HAP-1 (cell line): ENCODE data around the gene BCR.

Experiments
- DNase-seq, 2 experiments: peaks; one replicate each; pipeline ENCODE4 v3.0.0-alpha.2; 2016 to 2020; ENCODE audit warnings: low spot score in 2 of 2
- H3K27me3 ChIP-seq: fragments of 250-450 bp; sonication (Bioruptor Pico); 2 replicates; pipeline ENCODE4 v1.5.1; 2020; ENCODE audit warnings: low read depth, mild to moderate bottlenecking, moderate library complexity
- H3K36me3 ChIP-seq: fragments of 250-450 bp; sonication (Bioruptor Pico); replicated peaks from 2 replicates; pipeline ENCODE4 v1.5.1; 2020; ENCODE audit warnings: mild to moderate bottlenecking
- H3K4me1 ChIP-seq: fragments of 250-450 bp; sonication (Bioruptor Pico); 2 replicates; pipeline ENCODE4 v1.5.1; 2020; ENCODE audit warnings: mild to moderate bottlenecking
- H3K4me3 ChIP-seq: fragments of 250-450 bp; sonication (Bioruptor Pico); 2 replicates; pipeline ENCODE4 v1.5.1; 2020; ENCODE audit warnings: mild to moderate bottlenecking, moderate library complexity
- H3K9me3 ChIP-seq: fragments of 250-450 bp; sonication (Bioruptor Pico); 2 replicates; pipeline ENCODE4 v1.5.1; 2020; ENCODE audit warnings: mild to moderate bottlenecking, moderate library complexity
- in situ Hi-C: fragments of 300-500 bp; cut with MboI; formaldehyde crosslinking; loops from 3 replicates; pipeline ENCODE4 v1.14.3; 2020; ENCODE audit warnings: low sequenced_read_pairs, inconsistent platforms, mixed read lengths

The BCR gene

DNA sequence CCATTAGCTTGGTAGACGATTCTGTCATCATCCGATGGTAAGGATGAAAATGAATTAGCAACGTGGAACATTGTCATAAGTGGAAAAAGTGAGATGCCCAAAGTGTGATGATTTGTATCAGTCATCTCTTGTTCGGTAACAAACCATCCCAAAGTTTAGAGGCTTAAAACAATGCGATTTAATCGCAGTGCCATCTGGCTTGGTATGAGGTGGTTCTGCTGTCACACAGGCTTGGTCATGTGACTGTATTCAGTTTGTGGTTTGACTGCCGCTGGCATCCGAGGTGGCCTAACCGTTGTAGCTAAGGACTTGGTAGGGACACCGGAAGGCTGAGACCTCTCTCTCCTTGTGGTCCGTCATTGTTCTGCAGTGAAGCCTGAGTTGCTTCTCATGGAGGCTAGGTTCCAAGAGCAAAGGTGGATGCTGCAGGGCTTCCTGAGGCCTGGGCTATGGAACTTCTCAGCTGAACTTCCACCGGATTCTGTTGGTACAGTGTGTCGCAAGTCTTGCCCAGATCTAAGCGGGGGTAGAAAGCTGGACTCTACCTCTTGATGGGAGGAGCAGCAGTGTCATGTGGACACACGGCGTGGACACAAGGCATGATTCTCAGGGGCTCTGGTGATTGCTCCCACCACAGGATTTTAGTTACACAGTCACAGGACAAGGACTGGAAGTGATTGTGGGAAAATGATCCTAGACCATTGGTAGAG lies 36.3 kb downstream of the BCR start:
- Histone ChIP-seq H3K4me3 (no peak overlapping the region), H3K9me3 (no peaks in the 10 kb centered on the region), H3K4me1 (no peaks in the 10 kb centered on the region), H3K36me3 (no peaks in the 10 kb centered on the region), H3K27me3 (no peaks in the 10 kb centered on the region)
- in situ Hi-C loops, result no loop called here
- no peak for DNase-seq

DNA sequence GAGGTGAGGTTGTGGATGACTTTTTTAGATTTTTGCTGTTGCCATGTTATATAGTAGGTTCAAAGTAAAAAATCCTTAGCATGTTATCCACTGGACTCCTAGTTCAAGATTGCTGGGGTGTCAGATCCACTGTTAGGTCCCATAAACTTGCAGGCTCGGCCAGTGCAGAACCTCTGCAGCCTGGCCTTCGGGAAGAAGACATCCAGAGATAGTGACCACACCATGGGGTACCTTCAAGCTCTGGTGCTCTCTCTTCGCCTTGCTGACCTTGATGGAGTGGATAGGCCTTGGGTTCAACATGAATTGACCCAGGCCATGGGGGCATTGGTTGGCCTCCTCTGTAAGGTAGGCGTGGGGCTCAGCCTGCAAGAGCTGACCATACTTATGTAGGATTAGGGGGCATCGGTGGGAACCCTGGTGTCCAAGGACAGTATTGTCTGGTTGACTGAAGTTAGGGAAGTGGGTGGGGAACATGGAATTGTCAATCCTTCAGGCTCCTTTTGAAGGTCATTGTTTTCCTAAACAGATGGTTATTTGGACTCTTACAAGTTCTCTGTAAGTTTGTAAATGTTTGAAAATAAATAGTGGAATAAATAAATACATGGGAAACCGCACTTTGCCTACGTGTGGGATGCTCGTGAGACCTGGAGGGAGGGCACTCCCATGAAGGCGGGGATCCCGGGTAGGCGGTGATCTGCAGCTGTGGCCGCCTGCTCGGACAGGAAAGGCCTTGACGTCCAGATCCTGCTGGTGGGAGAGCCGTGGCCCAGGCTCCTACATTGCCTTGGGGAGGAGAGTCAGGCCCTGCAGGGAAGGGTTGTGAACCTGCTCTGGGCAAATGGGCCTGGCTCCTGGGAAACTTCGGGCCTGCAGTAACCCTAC lies 37.1 kb downstream of the BCR start:
- Histone ChIP-seq H3K27me3 (no peaks in the 10 kb centered on the region), H3K4me1 (no peaks in the 10 kb centered on the region), H3K36me3 (no peaks in the 10 kb centered on the region), H3K9me3 (no peaks in the 10 kb centered on the region), H3K4me3 (no peak overlapping the region)
- in situ Hi-C loops, result no loop called here
- DNase-seq, result no peak

DNA sequence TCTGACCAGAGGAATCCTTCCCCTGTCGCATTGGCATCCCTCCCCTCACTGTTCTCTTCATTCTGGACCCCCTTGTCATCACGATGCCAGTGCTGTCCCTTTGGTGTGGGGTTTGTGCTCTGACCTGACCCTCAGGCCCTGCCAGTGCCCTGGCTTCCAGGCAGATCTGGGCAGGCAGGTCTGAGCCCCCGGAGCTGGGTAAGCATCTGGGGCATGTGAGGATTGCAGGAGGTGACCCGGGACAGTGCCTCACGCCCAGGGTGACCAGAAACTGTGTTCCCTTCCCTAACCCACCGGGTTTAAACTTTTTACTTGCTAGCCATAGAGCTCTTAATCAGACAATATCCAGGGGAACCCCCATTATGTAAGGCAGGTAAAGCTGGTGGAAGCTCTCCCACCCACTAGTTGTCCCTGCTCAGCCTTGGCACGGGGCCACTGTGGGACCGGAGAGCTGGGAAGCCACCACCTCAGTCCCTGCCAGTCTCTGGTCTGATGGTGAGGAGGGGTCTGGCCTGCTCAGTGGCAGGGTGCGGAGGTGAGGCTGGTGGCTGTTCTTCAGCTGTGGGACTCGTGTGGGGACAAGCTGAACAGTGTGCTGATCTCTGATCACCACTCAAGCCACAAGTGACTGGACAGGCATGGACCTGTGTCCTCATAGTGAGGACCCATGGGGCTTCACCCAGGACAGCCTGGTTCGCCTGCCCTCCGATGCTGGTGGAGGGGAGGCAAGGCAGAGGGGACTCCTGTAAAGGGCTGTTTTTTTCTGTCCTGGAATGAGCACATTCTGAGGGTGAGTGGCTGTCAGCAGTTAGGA lies 38.0 kb downstream of the BCR start:
- no peak overlapping the region for H3K4me3 ChIP-seq

DNA sequence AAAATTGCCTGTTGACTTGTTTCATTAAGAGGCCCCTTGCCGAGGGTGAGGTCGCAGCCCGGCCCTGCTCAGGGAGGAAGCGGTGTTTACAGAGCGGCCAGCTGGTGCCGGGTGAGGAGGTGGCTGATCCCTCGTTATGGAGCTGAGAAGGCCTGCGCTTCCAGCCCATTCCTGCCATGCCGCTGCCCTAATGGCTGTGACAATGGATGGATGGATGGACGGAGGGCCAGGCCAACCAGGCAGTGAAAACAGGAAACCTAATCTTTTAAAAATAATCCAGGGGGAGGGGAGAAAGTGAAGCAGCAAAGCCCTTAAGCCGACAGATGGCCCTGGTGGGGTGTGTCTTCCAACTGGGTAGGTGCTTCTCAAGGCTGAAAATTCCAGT lies 38.5 kb downstream of the BCR start:
- in situ Hi-C loops, result no loop called here
- Histone ChIP-seq H3K4me1 (no peaks in the 10 kb centered on the region), H3K9me3 (no peaks in the 10 kb centered on the region), H3K36me3 (no peaks in the 10 kb centered on the region), H3K4me3 (no peak overlapping the region), H3K27me3 (no peaks in the 10 kb centered on the region)
- DNase-seq, result peak in 1 of 2 experiments; percentile 39

More for the DNA sequence above, 38.0 kb downstream of the BCR start:
- no peaks in the 10 kb centered on the region for H3K27me3 ChIP-seq
- no peaks in the 10 kb centered on the region for H3K4me1 ChIP-seq
- in situ Hi-C loops, result no loop called here
- no peaks in the 10 kb centered on the region for H3K36me3 ChIP-seq
- DNase-seq, result no peak
- no peaks in the 10 kb centered on the region for H3K9me3 ChIP-seq

GRCh38 chr22:23219317-23219716 lies 39.0 kb downstream of the BCR start:
- no peak for DNase-seq
- Histone ChIP-seq H3K9me3 (no peaks in the 10 kb centered on the region), H3K4me3 (no peak overlapping the region), H3K36me3 (no peaks in the 10 kb centered on the region), H3K27me3 (no peaks in the 10 kb centered on the region), H3K4me1 (no peaks in the 10 kb centered on the region)
- in situ Hi-C loops, result no loop called here

DNA sequence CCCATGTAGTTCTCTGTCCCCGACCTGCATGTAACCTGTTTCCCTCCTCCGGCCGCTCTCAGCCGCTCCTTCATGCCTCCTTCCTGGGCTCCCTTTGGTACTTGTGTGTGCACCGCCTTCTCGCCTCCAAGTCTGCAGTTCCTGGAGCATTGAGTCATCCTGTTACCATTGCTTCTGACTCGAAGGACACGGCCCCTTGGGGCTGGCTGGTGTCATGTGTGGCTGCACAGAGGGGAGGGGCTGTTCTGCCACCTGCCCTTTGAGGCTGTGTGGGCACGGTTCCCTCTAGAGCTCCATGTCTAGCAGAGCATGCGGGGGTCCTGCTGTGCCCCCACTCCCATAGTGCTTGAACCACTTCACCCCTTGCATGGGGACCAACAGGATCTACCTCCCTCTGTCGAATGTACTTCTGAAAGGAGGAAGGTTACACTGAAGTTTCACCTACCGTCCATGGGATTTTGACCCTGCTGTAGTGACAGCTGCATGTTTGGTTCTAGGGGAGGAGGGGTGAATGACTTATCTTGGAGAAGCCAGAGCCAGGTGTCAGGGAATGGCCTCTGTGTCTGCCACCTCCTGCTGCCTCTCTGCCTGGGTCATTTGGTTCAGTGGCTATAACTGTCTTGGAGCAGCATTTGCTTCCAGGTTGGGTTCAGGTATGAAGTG lies 39.6 kb downstream of the BCR start:
- no peak for DNase-seq
- Histone ChIP-seq H3K4me1 (no peaks in the 10 kb centered on the region), H3K4me3 (no peak overlapping the region), H3K9me3 (no peaks in the 10 kb centered on the region), H3K27me3 (no peaks in the 10 kb centered on the region), H3K36me3 (no peaks in the 10 kb centered on the region)
- in situ Hi-C loops, result no loop called here

DNA sequence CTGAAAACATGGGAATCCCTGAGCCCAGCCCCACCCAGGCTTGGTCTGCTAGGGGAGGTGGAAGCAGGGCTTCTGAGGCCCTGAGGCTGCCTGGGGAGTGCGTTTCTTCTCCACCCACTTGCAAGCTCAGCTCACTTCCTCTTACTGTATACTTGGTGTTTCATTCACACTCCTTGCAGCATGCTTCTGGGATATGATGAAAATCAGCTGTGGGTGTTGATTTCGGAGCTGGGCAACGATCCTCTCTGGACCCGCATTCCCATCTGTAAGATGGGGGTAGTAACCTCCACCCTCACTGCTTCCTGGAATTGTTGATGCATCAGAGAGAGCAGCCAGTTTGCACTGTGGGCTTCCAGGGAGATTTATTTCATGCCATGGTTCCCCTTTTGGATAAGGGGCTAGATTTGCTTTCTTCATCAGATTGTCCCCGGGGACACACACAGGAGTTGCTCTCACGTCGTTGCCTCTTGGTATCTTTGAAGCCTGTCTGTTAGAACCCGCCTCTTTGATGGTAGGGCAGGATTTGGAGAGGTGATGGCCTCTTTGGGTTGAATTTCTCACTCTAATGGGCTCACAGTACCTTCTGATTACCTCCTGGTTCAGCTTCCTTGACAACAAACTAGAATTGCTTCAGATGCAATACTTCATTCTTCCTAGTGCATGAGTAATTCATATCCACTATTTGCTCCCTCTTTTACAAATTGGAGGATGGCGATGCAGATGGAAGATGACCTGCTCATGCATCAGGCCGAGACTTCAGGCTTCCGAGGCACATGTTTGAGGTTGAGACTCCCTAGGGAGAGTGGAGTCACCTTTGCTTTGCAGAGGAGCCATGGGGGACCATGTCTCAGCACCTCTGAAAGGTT lies 40.4 kb downstream of the BCR start:
- H3K4me1 ChIP-seq, result no peaks in the 10 kb centered on the region
- H3K27me3 ChIP-seq, result no peaks in the 10 kb centered on the region
- H3K9me3 ChIP-seq, result no peaks in the 10 kb centered on the region
- in situ Hi-C loops, result no loop called here
- DNase-seq, result no peak
- no peaks in the 10 kb centered on the region for H3K36me3 ChIP-seq
- H3K4me3 ChIP-seq, result no peak overlapping the region

DNA sequence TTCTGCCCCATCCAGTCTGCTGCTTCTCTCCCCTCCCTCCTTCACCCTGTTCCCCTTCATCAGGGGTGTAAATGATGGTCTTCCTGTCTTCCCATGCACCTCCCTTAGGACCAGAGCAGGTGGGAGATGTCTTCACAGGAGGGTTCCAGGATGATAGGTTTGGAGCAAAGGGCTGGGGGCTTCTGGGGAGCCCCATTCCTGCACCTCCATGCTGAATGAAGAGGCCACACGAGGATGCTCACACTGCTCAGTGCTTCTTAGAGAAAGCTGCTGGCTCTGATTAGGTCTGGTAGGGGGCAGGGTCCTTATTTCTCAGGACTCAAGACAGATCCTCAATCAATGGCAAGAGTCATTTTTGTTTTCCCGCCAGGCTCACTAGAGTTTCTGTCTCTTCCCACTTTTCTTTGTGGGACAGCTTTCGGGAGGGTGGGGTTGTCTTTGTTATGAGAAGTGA lies 41.1 kb downstream of the BCR start:
- Histone ChIP-seq H3K4me3 (no peak overlapping the region), H3K36me3 (no peaks in the 10 kb centered on the region), H3K27me3 (no peaks in the 10 kb centered on the region), H3K9me3 (no peaks in the 10 kb centered on the region), H3K4me1 (no peaks in the 10 kb centered on the region)
- in situ Hi-C loops, result no loop called here
- no peak for DNase-seq

- no peaks in the 10 kb centered on the region for H3K27me3 ChIP-seq
- in situ Hi-C loops, result no loop called here
- no peak overlapping the region for H3K4me3 ChIP-seq
- no peaks in the 10 kb centered on the region for H3K9me3 ChIP-seq
- H3K36me3 ChIP-seq, result no peaks in the 10 kb centered on the region
- H3K4me1 ChIP-seq, result no peaks in the 10 kb centered on the region
- DNase-seq, result no peak
These were observed 41.9 kb downstream of the BCR start for GRCh38 chr22:23222033-23222792.

DNA sequence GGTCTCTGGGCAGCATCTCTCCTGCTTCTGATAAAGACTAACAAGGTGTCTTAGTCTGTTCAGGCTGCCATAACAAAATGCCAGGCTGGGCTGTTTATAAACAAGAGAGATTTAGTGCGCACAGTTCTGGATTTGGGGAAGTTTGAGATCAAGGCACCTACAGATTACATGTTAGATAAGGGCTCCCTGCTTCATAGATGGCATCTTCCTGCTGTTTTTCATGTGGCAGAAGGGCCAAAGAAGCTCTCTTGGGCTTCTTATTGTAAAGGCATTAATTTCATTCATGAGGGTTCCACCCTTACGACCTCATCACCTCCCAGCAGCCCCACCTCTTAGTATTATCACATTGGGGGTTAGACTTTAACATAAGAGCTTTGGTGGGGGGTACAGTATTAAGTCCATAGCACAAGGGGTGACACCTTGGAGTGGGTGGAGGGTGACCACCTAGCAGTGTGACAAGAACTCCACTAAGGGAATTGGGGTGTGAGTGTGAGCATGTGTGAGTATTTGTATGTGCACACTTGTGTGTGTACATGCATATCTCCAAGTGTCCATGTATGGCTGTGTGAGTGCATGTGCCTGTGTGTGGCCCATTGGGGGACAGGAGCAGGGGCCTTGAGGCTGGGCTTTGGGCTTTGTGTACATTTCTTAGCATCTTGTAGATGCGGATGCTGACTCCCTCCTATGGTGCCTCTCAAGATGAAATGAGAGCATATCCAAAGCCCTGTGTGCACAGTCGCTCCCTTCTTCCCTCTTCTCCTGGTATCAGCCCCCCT lies 42.7 kb downstream of the BCR start:
- no peaks in the 10 kb centered on the region for H3K9me3 ChIP-seq
- no peak overlapping the region for H3K4me3 ChIP-seq
- no peak for DNase-seq
- no peaks in the 10 kb centered on the region for H3K36me3 ChIP-seq
- no peaks in the 10 kb centered on the region for H3K4me1 ChIP-seq
- in situ Hi-C loops, result no loop called here
- no peaks in the 10 kb centered on the region for H3K27me3 ChIP-seq

DNA sequence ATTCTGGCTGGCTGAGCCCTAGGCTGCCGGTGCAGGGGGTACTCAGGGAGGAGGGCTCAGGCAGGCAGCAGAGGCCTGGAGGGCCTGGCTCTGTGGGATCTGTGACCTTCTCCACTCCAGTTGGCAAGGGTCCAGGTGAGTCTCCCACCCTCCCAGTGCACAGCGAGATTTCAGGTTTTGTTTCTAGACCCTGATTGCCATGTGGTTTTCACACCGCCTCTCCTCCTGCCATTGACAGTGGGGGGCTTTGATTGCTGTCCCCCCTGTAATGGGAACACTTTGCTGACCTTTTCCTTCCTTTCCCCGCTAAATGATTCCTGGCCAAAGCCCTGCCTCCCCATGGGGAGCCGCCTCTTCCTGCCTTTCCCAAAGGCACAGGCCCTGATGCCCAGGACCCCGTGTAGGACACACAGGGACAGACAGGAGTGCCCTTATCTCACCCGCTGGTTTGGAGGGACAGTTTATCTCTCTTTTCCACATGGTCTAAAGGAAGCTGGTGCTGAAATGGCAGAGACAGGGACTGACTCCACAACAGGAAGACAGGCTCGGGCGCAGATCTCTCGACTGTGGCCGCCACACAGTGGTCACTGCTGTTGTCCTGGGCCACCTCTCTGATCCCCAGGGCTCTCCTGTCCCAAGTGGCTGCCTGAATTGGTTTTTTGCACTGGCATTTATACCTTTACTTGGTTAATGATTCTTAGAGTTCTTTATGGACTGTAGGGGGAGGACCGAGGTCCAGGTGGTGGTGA lies 43.4 kb downstream of the BCR start:
- H3K4me3 ChIP-seq, result no peak overlapping the region
- H3K9me3 ChIP-seq, result no peaks in the 10 kb centered on the region
- H3K36me3 ChIP-seq, result no peaks in the 10 kb centered on the region
- no peaks in the 10 kb centered on the region for H3K27me3 ChIP-seq
- DNase-seq, result no peak
- in situ Hi-C loops, result no loop called here
- no peaks in the 10 kb centered on the region for H3K4me1 ChIP-seq
